HG03565 (cell line): ENCODE measurements around the gene KRT76.
"Not testable (repeated sequence)": the region's sequence is repeated elsewhere in the genome, so short reads cannot be mapped to it uniquely, and the experiment has no call there.

Experiments
- ATAC-seq: cut with Tn5 transposase; IDR thresholded peaks from one replicate; pipeline ENCODE4 v1.9.1; 2021; ENCODE audit warnings: mild to moderate bottlenecking, moderate library complexity; ENCODE audit not compliant: unreplicated experiment

The KRT76 gene

GRCh38 chr12:52798671-52799504 is 21.7 kb upstream of the KRT76 start:
- ATAC-seq: no peak

GRCh38 chr12:52798003-52798670 is 21.0 kb upstream of the KRT76 start:
- ATAC-seq: no peak

- ATAC-seq: no peak
Observed at GRCh38 chr12:52797529-52797894, 20.4 kb upstream of the KRT76 start.

GRCh38 chr12:52796839-52797528 is 19.8 kb upstream of the KRT76 start:
- ATAC-seq: no peak

- ATAC-seq: no peak
Observed at GRCh38 chr12:52796429-52796794, 19.3 kb upstream of the KRT76 start.

- no peak for ATAC-seq
Observed at GRCh38 chr12:52795694-52796428, 18.7 kb upstream of the KRT76 start, which contains the start of gene KRT3. TSS of gene KRT3 (minus strand) at chr12:52796117. CDS start at chr12:52796042, 75 bp downstream.

- ATAC-seq: not testable (repeated sequence)
Observed at GRCh38 chr12:52795332-52795674, 18.2 kb upstream of the KRT76 start.

- ATAC-seq: no peak
Observed at GRCh38 chr12:52794479-52795331, 17.6 kb upstream of the KRT76 start.

GRCh38 chr12:52792185-52793029 is 15.3 kb upstream of the KRT76 start:
- no peak for ATAC-seq

- no peak for ATAC-seq
Observed at GRCh38 chr12:52791271-52792184, 14.4 kb upstream of the KRT76 start.

- no peak for ATAC-seq
Observed at GRCh38 chr12:52790427-52791270, 13.5 kb upstream of the KRT76 start.

- no peak for ATAC-seq
Observed at GRCh38 chr12:52789637-52790426, 12.7 kb upstream of the KRT76 start.

- no peak for ATAC-seq
Observed at GRCh38 chr12:52788876-52789636, 11.9 kb upstream of the KRT76 start.

- ATAC-seq: no peak
Observed at GRCh38 chr12:52788192-52788875, 11.2 kb upstream of the KRT76 start.
